Fibroblast of upper back skin (primary cell): Measurements from ENCODE around the gene HMCN2.
"Not testable (repeated sequence)": the region's sequence is repeated elsewhere in the genome, so short reads cannot be mapped to it uniquely, and the experiment has no call there.

Source experiments
- DNase-seq: peaks from one replicate; pipeline ENCODE4 v3.0.0-alpha.2; 2013

HMCN2 gene

DNA sequence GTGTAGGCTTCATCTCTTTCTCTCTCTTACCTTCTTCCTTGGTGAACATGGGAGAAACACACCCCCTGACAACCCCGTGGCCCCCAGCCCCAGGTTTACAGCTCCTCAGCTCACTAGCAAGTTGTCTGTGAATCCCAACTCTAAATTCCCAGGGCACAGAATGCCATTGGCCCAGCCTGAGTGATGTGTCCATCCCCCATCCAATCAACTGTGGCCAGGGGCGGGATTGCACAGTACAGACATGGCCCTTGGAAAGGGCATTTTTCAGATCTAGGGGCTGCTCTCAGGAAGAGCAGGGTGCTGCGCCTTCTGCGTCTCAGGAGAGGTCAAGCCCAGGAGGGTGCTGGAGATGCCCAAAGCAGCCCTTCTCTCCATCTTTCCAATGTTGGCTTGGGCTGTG lies 131.0 kb downstream of the HMCN2 start:
- no peak for DNase-seq

GRCh38 chr9:130398487-130399240 lies 133.1 kb downstream of the HMCN2 start:
- no peak for DNase-seq

GRCh38 chr9:130399768-130400167 lies 134.2 kb downstream of the HMCN2 start:
- no peak for DNase-seq

DNA sequence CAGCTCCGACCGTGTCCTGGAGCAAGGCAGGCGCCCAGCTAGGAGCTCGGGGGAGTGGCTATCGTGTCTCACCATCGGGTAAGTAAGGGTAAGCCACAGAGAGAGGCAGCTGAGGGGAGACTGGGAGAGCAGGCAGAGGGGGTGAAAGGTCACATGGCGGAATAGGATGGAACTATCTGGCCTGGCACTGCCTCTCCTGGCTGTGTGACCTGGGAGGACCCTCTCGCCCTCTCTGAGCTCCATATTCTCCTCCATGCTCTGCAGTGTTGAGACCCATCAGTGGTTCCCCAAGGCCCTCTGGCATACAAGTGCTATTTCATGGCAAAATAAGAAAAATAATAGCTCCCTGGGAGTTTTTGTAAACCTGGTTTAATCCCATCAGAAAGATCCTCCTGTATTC lies 135.3 kb downstream of the HMCN2 start:
- no peak for DNase-seq

DNA sequence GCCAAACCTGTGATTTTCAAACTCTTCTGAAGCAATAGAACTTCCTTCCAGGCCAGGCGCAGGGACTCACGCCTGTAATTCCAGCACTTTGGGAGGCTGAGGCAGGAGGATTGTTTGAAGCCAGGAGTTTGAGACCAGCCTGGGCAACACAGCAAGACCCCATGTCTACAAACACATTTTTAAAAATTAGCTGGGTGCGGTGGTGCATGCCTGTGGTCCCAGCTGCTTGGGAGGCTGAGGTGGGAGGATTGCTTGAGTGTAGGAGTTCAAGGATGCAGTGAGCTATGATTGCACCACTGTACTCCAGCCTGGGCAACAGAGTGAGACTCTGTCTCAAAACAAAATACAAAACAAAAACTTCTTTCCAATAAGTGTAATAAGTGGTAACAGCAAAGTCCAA lies 136.2 kb downstream of the HMCN2 start:
- not testable (repeated sequence) for DNase-seq

DNA sequence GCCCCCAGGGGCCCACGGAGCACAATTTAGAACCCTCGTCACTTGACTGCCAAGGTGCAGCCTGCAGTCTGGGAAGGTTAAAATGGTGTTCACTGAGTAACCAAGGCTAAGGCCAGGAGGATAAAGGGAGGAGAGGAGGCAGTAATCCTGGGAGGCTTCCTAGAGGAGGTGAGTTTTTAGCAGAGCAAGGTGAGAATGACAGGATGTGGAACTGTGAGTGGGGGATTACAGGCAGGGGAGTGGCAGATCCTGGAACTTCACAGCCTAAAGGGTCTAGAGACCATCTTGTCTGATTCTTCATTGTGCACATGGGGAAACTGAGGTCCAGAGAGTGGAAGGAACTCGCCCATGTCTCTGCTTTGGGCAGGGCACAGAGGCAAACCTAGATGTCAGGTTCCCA lies 136.7 kb downstream of the HMCN2 start:
- no peak for DNase-seq

DNA sequence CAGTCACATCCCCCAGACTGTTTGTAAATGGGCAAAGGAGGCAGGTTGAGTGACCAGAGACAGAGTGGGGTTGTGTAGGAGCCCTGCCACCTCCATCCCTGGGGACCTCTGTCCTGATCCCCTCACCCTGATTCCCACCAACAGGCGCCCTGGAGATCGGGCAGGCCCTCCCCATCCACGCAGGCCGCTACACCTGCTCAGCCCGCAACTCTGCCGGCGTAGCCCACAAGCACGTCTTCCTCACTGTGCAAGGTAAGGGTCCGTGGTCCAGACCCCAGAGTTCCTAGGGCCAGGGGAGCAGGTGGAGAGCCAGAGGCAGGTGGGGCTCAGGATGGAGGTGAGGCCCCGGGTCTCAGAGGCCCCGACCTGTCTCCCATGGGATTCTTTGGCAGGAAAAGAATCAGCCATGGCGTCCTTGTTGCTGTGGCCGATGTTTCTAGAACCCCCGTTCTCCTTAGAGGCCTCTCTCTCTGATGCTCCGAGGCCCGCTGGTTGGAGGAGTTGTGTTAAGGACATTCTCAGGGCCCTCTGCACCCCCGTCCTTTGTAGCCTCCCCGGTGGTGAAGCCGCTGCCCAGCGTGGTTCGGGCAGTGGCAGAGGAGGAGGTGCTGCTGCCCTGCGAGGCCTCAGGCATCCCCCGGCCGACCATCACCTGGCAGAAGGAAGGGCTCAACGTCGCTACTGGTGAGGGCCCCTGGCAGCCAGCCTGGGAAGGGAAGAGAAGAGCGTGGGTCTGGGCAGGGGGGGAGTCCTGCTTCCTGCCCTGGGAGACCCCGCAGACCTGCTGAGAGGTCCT lies 137.3 kb downstream of the HMCN2 start:
- DNase-seq, result no peak

DNA sequence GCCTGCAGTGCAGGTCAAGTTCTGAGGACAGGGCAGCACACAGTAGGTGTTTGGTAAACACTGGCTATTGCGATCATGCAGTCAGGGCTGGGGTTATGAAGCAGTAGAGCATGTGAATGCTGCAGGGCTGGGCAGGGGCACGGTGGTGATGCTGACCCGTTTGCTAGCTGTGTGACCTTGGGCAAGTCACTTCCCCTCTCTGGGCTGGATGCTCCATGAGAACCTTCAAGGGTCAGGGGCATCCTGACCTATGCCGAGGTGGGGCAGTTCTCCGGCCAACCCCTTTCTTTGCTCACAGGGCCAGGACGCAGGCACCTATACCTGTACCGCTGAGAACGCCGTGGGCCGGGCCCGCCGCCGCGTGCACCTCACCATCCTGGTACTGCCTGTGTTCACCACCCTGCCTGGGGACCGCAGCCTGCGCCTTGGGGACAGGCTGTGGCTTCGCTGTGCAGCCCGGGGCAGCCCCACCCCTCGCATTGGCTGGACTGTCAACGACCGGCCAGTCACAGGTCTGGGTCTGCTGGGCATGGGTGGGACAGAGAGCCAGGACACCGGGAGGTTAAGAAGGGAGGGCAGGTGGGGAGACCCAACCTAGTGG lies 140.2 kb downstream of the HMCN2 start:
- no peak for DNase-seq

GRCh38 chr9:130406278-130406895 lies 140.8 kb downstream of the HMCN2 start:
- no peak for DNase-seq

- DNase-seq, result no peak
Observed at GRCh38 chr9:130407916-130408663, 142.5 kb downstream of the HMCN2 start.

- DNase-seq, result no peak
Observed at GRCh38 chr9:130408669-130409068, 143.1 kb downstream of the HMCN2 start.

DNA sequence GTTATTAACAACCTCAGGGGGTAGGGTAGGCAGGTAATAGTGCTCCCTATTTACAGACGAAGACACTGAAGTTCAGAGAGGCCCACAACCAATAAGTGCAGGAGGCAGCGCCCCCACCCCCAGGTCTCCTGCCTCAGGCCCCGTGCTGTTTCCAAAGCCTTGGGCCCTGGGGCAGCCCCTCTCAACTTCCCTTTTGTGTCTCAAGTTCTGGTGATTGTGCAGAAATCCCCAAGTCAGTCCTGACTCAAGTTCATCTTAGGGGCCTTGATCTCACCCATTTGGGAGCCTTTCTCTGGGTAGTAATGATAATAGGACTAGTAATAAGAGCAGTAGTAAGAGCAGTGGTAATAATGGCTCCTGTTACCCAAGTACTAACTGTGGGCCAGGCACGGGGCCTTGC lies 143.7 kb downstream of the HMCN2 start:
- no peak for DNase-seq

DNA sequence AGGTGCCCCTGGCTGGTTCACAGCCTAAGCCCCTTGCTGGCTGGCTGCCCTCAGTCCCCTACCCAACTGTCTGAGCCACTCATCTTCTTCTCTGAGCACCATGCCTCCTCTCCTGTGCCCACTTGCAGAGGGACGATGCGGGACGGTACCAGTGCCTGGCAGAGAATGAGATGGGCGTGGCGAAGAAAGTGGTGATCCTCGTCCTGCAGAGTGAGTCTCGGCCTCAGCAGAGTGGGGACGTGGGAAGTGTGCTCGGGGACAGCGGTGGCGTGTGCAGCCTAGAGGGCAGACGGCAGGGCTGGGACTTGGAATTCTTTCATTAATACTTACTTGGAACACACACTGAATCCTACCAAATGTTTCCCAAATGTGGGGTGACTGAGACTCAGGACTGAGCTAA lies 144.9 kb downstream of the HMCN2 start:
- no peak for DNase-seq

DNA sequence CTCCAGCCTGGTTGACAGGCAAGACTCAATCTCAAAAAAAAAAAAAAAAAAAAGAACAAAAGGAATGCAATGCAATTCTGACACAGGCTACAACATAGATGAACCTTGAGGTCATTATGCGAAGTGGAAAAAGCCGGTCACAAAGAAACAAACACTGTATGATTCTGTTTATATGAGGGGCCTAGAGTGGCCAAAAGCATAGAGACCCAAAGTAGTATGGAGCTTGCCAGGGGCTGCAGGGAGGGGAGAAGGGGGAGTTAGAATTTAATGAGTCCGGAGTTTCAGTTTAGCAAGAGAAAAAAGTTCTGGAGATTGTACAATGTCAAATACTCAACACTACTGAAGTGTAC lies 146.0 kb downstream of the HMCN2 start:
- no peak for DNase-seq

DNA sequence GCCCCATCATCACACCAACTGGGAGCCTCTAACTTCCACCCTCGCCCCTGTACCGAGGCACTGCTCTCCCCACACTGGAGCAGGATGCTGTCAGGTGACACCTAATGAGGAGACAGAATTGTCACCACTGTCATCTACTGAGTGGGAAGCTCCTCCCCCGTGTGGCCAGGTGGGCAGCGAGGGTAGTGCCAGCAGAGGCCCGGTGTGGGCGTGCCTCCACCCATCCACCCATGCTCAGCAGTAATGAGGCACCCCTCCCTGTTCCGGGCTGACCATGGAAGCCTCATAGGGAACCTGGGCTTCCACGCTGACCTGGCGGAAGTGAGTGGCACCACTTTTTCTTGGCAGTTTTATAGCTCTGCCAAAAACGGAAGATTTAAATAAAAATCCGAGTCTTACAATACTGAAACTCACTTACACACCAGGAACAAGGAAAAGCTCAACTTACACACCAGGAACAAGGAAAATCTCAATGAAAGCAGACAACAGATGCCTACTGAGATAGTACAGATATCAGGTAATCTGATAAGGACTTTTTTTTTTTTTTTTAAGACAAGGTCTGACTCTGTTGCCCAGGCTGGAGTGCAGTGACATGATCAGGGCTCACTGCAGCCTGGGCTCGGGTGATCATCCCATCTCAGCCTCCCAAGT lies 148.6 kb downstream of the HMCN2 start:
- no peak for DNase-seq

DNA sequence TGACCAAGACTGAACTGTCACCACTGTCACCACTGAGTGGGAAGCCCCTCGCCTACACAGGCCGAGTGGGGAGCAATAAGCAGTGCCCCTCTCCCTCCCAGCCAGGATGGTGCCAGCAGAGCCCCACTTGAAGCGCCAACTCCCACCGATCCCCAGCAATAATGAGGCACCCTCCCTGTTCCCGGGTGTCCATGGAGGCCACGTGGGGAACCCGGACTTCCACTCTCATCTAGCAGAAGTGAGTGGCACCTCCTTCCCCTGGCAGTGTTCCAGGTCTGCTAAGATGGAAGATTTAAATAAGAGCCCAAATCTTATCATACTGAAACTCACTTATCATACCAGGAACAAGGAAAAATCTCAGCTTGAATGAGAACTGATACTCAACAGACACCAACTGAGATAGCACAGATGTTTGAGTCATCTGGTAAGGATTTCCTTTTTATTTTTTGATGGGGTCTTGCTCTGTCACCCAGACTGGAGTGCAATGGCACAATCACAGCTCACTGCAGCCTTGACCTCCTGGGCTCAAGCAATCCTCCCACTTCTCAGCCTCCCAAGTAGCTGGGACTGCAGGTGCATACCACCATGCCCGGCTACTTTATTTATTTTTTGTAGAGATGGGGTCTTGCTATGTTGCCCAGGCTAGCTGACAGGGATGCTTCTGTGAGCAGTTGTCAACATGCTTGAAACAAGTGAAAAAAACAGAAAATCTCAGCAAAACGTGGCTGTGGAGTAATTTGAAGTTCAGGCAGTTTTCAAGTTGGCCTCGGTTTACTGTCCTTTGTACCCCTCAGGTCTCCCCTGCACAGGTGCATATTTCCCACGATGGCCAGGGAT lies 149.6 kb downstream of the HMCN2 start:
- no peak for DNase-seq

DNA sequence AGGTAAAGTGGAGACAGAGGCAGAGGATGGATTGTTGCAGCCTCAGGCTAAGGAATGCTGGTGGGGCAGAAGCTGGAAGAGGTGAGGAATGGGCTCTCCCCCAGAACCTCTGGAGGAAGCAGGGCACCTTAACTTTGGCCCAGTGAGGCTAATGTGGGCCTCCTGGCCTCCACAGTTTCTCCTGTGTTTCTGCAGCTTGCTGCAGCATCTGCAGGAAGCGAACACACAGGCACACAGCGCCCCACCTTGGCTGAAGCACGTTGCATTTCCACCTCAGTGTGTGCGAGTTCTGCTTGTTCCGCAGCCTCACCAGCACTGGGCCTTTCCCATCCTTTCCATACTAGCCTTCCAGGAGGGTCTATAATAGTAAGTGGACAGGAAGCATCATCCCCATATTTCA lies 152.0 kb downstream of the HMCN2 start:
- DNase-seq, result no peak

DNA sequence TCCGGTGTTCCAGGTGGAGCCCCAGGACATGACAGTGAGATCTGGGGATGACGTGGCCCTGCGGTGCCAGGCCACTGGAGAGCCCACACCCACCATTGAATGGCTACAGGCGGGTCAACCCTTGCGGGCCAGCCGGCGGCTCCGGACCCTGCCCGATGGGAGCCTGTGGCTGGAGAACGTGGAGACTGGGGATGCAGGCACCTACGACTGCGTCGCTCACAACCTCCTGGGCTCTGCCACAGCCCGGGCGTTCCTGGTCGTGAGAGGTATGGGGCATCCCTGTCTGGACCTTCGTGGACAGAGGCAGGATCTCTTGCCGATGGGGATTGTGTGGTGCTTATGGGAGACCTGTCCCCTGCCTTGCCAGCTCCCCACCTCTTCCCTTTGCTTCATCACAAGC lies 153.2 kb downstream of the HMCN2 start:
- DNase-seq, result no peak

- DNase-seq, result no peak
Observed at GRCh38 chr9:130419521-130420035, 154.0 kb downstream of the HMCN2 start.

DNA sequence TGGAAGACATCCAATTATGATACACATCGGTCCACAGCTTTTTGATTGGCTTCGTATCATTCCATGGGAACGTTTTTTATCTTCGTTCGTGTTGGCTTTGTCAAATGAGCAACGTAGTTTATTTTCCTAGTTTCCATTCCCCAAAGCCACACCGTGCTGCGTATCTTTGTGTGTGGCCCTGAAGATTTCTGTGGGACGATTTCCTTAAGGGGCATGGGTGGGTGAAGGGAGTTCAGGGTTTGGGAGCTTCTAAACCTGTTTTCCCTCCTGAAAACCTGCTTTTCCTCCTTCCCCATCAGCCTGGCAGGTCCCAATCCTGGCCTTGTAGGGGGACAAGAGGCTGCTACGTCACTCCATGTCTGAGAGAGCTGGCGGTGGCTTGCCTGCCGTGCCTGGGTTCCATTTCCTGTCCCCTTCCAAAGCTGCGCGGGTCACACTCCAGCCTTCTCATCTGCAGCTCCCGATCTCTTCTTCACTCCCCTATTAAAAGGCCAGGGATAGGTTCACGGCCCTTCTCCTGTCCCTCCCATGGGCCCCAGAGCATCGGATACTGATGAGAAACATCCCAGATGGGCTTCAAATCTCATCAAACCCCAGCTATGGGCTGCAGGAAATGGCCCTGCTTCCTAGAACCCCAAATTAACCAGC lies 155.7 kb downstream of the HMCN2 start:
- DNase-seq, result no peak

DNA sequence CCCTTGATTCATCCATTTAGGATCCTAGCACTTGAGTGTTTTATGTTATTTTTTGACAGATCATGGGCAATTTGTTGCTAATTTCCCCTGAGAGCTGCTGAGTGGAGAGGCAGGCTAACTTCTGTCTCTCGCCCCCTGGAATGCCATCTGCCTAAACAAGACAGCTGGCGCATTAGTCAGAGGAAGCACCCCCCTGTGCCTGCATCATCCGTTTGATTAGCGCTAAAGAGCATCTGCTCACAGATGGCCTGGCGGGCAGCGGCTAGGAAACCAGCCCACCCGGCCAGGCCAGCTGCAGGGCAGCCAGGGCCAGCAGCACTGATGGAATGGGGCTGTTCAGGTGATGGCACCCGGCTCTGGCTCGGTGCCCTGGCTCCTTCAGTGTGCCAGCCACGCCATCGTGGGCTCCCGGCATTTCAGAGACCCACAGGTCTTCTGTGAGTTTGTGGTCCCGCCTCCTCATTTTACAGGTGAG lies 156.3 kb downstream of the HMCN2 start:
- DNase-seq, result peak; percentile 80
